Sigmoid colon (tissue), 4 donors: ENCODE results near the gene ZYG11B.

Source experiments
- CTCF ChIP-seq, 4 experiments: fragments of 450-650 bp in 3 of 4; fragments of 200-600 bp in 1 of 4; IDR thresholded peaks; one replicate each; pipeline ENCODE4 v1.5.1; 2016 to 2019; ENCODE audit warnings: antibody characterized with exemption in 4 of 4, mild to moderate bottlenecking in 3 of 4, moderate library complexity in 2 of 4
- POLR2A ChIP-seq, 2 donors: fragments of 450-650 bp; IDR thresholded peaks; one replicate each; pipeline ENCODE4 v1.6.1; 2016; ENCODE audit warnings: antibody characterized with exemption in 2 of 2, mild to moderate bottlenecking in 2 of 2, moderate library complexity in 2 of 2
- POLR2AphosphoS5 ChIP-seq, 4 donors: sonication (generic); formaldehyde crosslinking; IDR thresholded peaks; one replicate each; pipeline ENCODE4 v1.6.1; 2017; ENCODE audit warnings: antibody characterized with exemption in 4 of 4

- TF ChIP-seq POLR2A (IDR thresholded peaks at IDR 0.05) (peak in 1 of 2 donors; percentile 58), CTCF (IDR thresholded peaks at IDR 0.05) (no peak), POLR2AphosphoS5 (IDR thresholded peaks at IDR 0.05) (peak; percentile 76 to 88 (median 81))
Observed at GRCh38 chr1:52726265-52727113, at the start of gene ZYG11B.
